Measurements from ENCODE around the gene HEY2.
"Not testable (repeated sequence)": the region's sequence is repeated elsewhere in the genome, so short reads cannot be mapped to it uniquely, and the experiment has no call there.

The HEY2 gene

GRCh38 chr6:125804264-125804663, 54.8 kb downstream of the HEY2 start:
- Histone ChIP-seq H3K9ac (ENCODE audit: low read length) (no peak overlapping the region), H3K27me3 (ENCODE audit: control insufficient read depth in 1 of 2, insufficient read depth in 2 of 2, low read length in 2 of 2) (no peaks in the 10 kb centered on the region), H3K9me3 (ENCODE audit: low read length) (no peaks in the 10 kb centered on the region), H3K27ac (ENCODE audit: low read depth, low read length) (no peak overlapping the region), H3K4me3 (ENCODE audit: low read depth in 1 of 2, low read length in 2 of 2) (no peak overlapping the region), H3K4me1 (ENCODE audit: insufficient read depth, low read length) (no peaks in the 10 kb centered on the region), H3K36me3 (ENCODE audit: insufficient read depth, low read length) (no peaks in the 10 kb centered on the region)

DNA sequence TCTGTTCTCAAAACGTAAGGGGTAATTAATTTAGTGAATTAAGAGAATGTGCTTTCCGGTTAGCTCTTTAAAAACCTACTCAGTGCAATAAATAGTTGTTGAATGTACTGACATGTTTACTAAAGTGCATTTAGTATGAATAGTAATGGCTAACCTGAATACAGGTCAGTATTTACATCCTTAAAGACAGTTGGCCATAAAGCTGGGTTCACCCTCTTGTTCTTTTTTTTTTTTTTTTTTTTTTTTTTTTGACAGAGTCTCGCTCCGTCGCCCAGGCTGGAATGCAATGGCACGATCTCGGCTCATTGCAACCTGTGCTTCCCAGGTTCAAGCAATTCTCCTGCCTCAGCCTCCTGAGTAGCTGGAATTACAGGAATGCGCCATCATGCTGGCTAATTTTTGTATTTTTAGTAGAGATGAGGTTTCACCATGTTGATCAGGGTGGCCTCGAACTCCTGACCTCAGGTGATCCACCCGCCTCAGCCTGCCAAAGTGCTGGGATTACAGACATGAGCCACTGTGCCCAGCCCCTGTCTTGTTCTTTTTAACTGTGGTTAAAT, 55.5 kb downstream of the HEY2 start:
- not testable (repeated sequence) for H3K27ac ChIP-seq (ENCODE audit: low read depth, low read length); H3K4me3 ChIP-seq (ENCODE audit: low read depth in 1 of 2, low read length in 2 of 2); H3K4me1 ChIP-seq (ENCODE audit: insufficient read depth, low read length); H3K9ac ChIP-seq (ENCODE audit: low read length); H3K27me3 ChIP-seq (ENCODE audit: control insufficient read depth in 1 of 2, insufficient read depth in 2 of 2, low read length in 2 of 2); H3K9me3 ChIP-seq (ENCODE audit: low read length); H3K36me3 ChIP-seq (ENCODE audit: insufficient read depth, low read length)

DNA sequence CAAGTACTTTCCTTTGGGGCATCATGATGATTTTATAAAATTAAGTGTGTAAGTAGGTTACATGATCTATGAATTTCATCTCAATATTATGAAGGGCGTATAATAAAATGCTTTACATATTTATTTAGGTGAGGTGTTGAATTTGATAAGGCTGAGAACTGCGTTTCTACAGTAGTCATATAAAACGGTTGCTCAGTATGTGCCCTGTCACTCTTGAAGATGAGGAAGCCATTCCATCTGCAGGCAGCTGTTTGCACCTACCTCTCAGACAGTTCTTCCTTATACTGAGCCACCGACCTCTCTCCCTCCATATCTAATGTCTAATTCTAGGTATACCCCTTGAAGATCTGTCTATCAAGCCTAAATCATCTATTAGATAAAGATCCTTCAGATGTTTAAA, 57.4 kb downstream of the HEY2 start:
- H3K27me3 ChIP-seq (ENCODE audit: control insufficient read depth in 1 of 2, insufficient read depth in 2 of 2, low read length in 2 of 2), result no peaks in the 10 kb centered on the region
- no peak overlapping the region for H3K4me3 ChIP-seq (ENCODE audit: low read depth in 1 of 2, low read length in 2 of 2)
- no peak overlapping the region for H3K9ac ChIP-seq (ENCODE audit: low read length)
- no peak overlapping the region for H3K27ac ChIP-seq (ENCODE audit: low read depth, low read length)
- H3K36me3 ChIP-seq (ENCODE audit: insufficient read depth, low read length), result no peaks in the 10 kb centered on the region
- H3K9me3 ChIP-seq (ENCODE audit: low read length), result no peaks in the 10 kb centered on the region
- peaks cover 9% of the 10 kb centered on the region for H3K4me1 ChIP-seq (ENCODE audit: insufficient read depth, low read length)

DNA sequence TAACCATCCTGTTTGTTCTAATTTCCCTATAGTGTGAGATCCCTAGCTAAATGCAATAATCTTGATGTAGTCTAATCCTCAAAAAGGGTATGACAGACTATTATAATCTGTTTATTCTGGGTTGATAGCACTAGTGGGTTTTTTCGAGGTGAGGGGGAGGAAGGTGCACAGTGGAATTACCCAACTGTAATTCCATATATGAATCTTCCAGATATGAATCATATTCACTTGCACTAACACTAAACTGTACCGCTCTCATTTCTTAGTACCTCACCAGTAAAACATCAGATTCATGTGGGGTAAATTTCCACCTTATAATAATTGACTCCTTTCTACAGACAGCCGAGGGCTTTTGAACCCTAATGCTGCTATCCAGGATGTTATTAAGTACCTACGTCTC, 57.9 kb downstream of the HEY2 start:
- H3K9ac ChIP-seq (ENCODE audit: low read length), result no peak overlapping the region
- no peaks in the 10 kb centered on the region for H3K9me3 ChIP-seq (ENCODE audit: low read length)
- H3K4me3 ChIP-seq (ENCODE audit: low read depth in 1 of 2, low read length in 2 of 2), result no peak overlapping the region
- H3K4me1 ChIP-seq (ENCODE audit: insufficient read depth, low read length), result peaks cover 14% of the 10 kb centered on the region
- no peak overlapping the region for H3K27ac ChIP-seq (ENCODE audit: low read depth, low read length)
- H3K27me3 ChIP-seq (ENCODE audit: control insufficient read depth in 1 of 2, insufficient read depth in 2 of 2, low read length in 2 of 2), result no peaks in the 10 kb centered on the region
- H3K36me3 ChIP-seq (ENCODE audit: insufficient read depth, low read length), result no peaks in the 10 kb centered on the region

DNA sequence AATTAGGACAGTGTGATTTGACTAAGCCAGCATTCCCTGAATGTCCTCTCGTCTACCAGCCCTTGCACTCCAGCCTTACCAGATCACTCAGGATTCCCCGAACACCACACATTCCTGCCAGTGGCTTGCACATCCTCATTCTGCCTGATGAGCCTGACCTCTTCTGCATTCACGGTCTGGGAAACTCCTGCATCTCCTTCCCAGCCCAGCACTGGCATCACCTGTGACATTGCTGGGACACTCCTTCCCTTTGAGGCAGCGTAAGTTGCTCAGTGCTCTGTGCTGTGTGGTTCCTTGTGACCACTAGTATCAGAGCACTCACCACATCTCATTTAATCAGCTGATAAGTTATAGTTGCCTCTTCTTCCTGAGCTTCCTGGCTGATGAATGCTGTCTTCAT, 58.6 kb downstream of the HEY2 start:
- Histone ChIP-seq H3K27me3 (ENCODE audit: control insufficient read depth in 1 of 2, insufficient read depth in 2 of 2, low read length in 2 of 2) (no peaks in the 10 kb centered on the region), H3K4me3 (ENCODE audit: low read depth in 1 of 2, low read length in 2 of 2) (no peak overlapping the region), H3K36me3 (ENCODE audit: insufficient read depth, low read length) (no peaks in the 10 kb centered on the region), H3K4me1 (ENCODE audit: insufficient read depth, low read length) (peaks cover 21% of the 10 kb centered on the region), H3K9ac (ENCODE audit: low read length) (no peak overlapping the region), H3K27ac (ENCODE audit: low read depth, low read length) (no peak overlapping the region), H3K9me3 (ENCODE audit: low read length) (no peaks in the 10 kb centered on the region)

- Histone ChIP-seq H3K9ac (ENCODE audit: low read length) (no peak overlapping the region), H3K4me1 (ENCODE audit: insufficient read depth, low read length) (peaks cover 23% of the 10 kb centered on the region), H3K27me3 (ENCODE audit: control insufficient read depth in 1 of 2, insufficient read depth in 2 of 2, low read length in 2 of 2) (no peaks in the 10 kb centered on the region), H3K36me3 (ENCODE audit: insufficient read depth, low read length) (no peaks in the 10 kb centered on the region), H3K4me3 (ENCODE audit: low read depth in 1 of 2, low read length in 2 of 2) (no peak overlapping the region), H3K9me3 (ENCODE audit: low read length) (no peaks in the 10 kb centered on the region), H3K27ac (ENCODE audit: low read depth, low read length) (no peak overlapping the region)
These were observed 59.2 kb downstream of the HEY2 start for GRCh38 chr6:125808591-125808990.

DNA sequence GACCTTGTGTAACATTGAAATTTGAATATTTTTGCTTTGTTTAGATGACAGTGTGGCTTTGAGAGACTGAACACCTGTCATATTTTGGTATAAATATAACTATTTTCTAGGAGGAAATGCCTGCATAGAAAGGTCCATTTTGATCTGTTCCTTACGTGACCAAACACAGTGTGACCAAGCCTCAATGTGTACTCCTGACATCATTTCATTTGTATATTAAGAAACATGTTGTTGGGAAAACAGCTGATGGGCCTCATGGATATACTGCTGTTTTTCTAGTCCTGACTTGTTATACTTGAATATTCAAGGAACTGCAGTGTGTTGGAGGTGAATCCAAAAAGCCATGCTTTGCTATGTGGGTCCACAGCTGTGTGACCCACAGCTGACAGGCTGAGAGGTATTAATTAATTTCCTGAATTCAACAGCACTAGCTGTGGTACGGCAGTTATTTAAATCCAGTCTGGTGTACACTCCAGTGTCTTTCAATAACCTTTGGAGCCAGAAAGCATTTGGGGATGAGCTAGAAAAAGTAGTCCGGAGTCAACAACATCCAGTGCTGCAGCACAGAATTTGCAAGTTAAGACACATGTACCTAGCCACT, 60.2 kb downstream of the HEY2 start:
- Histone ChIP-seq H3K9ac (ENCODE audit: low read length) (no peak overlapping the region), H3K4me1 (ENCODE audit: insufficient read depth, low read length) (peaks cover 23% of the 10 kb centered on the region), H3K27me3 (ENCODE audit: control insufficient read depth in 1 of 2, insufficient read depth in 2 of 2, low read length in 2 of 2) (no peaks in the 10 kb centered on the region), H3K4me3 (ENCODE audit: low read depth in 1 of 2, low read length in 2 of 2) (no peak overlapping the region), H3K36me3 (ENCODE audit: insufficient read depth, low read length) (no peaks in the 10 kb centered on the region), H3K9me3 (ENCODE audit: low read length) (no peaks in the 10 kb centered on the region), H3K27ac (ENCODE audit: low read depth, low read length) (no peak overlapping the region)

- Histone ChIP-seq H3K27me3 (ENCODE audit: control insufficient read depth in 1 of 2, insufficient read depth in 2 of 2, low read length in 2 of 2) (no peaks in the 10 kb centered on the region), H3K27ac (ENCODE audit: low read depth, low read length) (no peak overlapping the region), H3K4me3 (ENCODE audit: low read depth in 1 of 2, low read length in 2 of 2) (no peak overlapping the region), H3K4me1 (ENCODE audit: insufficient read depth, low read length) (peaks cover 23% of the 10 kb centered on the region), H3K9ac (ENCODE audit: low read length) (no peak overlapping the region), H3K9me3 (ENCODE audit: low read length) (no peaks in the 10 kb centered on the region), H3K36me3 (ENCODE audit: insufficient read depth, low read length) (no peaks in the 10 kb centered on the region)
These were observed 61.0 kb downstream of the HEY2 start for GRCh38 chr6:125810445-125810844.
